CMK (cell line): Measurements from ENCODE around the gene PLA2G4D.

Source experiments
- DNase-seq: peaks from one replicate; pipeline ENCODE4 v3.0.0-alpha.2; 2010; ENCODE audit warnings: low read depth

Gene PLA2G4D, protein sequence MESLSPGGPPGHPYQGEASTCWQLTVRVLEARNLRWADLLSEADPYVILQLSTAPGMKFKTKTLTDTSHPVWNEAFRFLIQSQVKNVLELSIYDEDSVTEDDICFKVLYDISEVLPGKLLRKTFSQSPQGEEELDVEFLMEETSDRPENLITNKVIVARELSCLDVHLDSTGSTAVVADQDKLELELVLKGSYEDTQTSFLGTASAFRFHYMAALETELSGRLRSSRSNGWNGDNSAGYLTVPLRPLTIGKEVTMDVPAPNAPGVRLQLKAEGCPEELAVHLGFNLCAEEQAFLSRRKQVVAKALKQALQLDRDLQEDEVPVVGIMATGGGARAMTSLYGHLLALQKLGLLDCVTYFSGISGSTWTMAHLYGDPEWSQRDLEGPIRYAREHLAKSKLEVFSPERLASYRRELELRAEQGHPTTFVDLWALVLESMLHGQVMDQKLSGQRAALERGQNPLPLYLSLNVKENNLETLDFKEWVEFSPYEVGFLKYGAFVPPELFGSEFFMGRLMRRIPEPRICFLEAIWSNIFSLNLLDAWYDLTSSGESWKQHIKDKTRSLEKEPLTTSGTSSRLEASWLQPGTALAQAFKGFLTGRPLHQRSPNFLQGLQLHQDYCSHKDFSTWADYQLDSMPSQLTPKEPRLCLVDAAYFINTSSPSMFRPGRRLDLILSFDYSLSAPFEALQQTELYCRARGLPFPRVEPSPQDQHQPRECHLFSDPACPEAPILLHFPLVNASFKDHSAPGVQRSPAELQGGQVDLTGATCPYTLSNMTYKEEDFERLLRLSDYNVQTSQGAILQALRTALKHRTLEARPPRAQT

DNA sequence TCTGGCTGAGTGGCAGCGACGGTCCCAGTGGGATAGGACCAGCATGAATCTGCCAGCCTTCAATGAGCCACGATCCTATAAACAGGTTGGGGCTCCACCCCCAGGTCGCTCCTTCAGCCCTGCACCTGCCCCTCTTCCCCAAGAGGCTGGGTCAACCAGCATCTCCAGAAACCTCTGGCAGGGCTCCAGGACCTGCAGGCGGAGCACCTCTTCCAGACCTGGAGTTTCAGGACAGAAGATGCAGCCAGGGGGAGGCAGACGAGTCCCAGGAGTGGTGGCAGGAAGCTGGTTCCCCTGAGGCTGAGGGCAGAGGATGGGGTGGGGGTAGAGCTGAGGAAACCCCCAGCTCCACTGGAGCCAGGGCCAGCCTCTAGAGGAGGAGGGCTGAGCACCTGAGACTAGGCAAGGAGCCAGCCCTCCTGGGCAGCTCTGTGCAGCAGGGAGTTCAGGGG is at the start of gene PLA2G4D:
PLA2G4D (minus strand) TSS at position 51 of the 452 bp plus-strand sequence. CDS start 103 bp downstream, outside the sequence.
- no peak for DNase-seq

DNA sequence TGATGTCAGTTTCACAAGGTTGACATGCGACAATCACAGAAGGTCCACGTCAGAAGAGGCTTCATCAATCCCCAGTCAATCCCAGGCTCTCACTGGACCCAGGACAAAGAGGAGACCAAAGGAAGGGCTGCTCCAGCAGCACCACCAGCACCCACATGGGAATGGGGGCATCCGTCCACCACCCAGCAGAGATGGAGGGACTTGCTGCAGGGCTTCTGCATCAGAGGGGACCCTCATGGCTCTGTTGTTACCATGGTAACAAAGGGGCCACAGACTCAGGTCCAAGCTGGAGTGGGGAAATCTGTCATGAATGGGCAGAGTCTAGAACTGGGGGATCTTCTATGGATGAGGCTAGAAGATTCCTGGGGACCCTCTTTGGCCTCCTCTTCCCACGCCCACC is 49.0 kb upstream of the PLA2G4D start:
- no peak for DNase-seq

DNA sequence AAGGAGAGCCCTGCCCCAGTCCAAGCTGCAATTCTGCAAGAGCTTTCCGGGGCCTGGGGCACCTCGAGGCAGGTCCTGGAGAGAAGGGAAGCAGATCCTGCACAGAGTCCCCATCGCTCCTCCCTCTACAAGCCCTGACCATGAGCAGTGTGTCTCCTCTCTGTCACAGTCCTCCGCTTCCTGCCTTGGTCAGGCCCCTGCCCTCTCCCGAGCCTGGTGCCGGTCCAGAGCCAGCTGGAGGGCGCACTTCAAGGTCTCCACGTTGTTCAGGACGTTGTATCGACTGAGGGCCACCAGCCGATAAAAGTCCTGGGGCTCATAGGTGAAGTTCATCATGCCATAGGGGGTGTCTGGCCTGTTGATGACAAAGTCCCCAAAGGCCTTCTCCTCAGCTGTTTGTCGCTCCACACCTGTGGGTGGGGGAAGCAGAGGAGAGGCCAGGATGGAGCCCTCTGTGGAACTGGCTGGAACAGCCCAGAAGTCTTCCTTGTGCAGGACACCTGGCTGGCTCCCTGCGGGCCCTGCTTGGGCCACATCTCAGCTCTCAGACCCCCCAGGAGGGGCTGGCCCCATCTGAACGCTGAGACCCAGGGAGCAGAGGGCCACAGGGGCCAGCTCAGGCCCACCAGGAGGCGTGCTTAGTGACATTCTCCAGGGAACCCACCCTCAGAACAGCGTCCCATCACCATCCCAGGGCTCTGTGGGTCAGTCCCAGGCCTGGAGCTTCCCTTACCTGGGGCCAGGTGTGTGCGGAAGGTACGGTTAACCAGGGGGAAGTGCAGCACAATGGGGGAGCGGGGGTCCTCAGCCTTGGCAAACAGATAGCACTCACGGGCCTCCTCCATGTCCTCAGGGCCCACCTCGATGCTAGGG is 47.7 kb upstream of the PLA2G4D start:
- no peak for DNase-seq

DNA sequence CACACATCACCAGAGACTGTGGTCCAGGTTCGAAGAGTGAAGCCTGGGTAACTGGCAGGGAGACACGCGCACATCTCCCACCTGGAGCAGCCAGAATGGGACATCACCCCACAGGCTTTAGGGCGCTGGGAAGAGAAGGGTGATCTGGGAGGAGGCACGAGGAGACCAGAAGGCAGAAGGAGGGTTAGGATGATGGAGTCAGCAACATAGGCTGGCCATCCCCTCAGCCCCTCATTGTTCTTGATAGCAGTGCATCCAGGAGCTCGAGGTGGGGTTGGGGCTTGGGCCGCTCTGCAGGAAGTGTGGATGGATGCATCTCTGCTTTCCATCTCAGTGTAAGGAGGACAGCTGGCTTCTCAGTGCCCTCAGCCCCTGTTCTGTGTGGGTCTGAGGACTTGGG is 46.9 kb upstream of the PLA2G4D start:
- no peak for DNase-seq

DNA sequence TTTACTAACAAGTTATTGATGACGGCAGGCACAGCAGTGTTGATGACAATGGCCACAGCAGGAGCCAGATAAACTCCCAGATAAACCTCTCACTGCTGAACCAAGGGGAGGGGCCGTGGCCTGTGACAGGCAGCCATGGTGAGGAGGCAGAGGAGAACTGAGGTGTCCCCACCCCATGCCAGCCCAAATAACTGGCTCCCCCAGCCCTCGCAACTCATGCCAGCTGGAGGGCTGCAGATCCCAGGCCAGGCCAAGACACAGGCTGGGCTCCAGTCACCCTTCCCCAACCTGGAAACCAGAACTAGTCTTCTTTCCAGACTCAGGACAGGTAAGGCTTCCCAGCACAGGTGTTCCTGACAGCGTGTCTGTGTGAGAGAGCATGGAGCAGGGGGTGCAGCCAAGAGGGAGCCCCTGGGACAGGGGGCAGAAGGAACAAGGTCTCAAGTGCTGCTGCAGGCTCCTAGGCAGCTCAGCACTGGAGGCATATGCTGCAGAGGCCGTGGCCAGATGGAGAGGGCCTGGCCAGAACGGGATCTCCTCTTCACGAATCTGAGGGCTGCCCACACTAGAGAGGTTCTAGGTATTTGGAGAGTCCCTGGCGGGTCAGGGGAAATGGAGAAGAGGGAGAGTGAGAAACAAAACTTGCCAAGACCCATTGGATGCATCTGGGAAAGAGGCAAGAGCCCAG is 46.2 kb upstream of the PLA2G4D start:
- no peak for DNase-seq

DNA sequence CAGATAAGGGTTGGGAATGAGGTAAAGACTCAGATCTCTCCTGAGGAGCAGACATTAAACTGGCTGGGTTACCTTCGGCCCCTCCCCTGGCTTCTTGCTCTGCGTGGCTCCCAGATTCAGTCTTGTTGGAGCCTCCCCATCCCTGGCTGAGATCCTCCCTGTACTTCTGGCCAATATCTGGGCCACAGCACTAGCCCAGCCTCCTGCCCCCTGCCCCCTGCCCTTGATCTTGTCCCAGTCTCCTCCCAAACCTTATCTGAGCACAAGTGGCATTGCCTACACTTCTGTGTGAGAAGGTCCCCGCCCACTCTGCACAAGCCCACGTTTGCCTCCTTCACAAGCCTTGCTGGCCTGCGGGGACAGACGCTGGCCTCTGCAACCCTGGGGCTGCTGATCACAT is 45.2 kb upstream of the PLA2G4D start:
- no peak for DNase-seq

DNA sequence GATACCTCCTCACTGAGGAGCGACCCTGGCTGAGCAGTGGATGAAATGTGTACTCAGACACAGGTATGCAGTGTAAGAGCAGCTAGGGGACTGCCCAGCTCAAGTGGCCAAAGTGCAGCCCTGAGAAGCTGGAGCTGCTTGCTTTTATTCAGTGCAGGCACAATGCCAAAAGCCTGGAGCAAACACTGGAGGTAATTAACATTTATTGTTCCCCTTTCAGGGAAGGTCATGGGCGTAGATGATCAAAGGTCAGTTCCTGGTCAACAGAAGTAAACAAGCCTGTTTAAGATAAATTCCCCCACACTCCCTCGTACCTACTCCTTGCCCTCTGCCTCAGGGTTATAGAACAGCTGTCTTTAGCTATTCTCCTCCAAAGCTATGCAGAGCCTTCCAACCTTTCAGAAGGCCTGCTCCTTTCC is 44.6 kb upstream of the PLA2G4D start:
- DNase-seq = no peak

DNA sequence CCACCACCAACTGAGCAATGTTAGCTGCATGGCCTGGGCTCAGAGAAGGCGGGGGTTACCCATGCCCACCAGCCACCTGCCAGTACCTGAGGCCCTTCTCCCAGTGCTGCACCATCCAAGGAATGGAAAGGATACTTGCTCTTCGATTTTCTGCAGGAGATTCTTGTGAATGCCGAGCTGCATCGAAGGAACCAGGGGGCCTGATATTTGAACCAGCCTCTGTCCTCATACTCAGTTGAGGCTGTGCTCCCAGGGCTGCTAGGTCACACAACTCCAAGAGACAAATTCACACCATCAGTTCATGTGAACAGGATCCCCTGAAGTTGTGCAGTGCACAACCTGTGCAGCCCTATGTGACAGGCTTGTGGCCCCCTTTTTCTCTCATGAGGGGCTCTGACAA is 44.0 kb upstream of the PLA2G4D start:
- no peak for DNase-seq

DNA sequence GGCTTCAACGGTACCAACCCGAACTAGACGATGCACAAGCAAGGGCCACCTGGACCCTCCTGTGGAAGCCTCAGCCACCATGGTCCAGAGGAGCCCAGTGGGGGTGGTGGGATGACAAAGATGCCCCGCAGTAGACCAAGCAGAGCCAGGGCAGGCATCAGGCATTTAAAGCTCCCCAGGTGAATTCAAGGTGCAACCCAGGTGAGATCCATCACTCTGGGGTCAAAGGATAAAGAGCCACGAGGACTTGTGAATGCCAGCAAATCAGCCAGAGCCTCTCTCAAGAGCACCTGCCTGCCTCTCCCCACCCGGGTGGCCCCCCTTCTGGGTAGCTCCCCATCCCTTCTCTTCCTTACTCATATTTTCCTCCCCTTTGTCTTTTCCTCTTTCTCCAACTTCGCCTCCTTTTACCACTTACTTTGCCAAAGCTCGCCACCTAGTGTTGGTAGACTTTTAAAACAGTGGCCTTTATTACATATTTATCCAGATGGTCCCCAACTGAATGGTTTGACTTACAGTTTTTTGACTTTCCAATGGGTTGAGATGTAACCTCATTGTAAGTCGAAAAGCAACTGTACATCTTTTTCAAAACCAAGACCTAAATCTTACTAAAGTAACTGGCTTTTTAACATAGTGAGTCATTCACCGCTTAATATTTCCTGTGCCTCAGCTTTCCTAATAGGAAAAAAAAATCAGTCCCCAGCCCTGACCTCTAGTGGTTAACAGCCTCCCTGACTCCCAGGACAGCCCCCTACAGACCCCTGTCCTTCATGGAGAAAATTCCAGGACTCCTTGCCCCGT is 43.3 kb upstream of the PLA2G4D start:
- no peak for DNase-seq

DNA sequence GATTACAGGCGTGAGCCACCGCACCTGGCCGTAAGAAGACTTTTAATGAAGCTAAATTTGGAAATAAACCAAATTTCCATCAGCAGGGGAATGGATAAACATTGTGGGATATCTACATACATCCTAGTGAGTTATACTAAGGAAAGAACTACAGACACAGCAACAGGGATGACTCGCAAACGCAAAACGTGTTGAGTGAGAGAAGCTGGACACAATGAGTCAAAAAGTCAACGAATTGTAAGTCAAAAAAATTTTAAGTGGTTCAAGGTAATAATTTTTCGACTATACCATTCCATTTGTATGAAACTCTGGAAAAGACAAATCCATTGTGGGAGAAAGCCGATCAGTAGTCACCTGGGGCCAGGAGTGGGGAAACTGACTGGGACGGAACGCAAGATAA is 42.2 kb upstream of the PLA2G4D start:
- no peak for DNase-seq

DNA sequence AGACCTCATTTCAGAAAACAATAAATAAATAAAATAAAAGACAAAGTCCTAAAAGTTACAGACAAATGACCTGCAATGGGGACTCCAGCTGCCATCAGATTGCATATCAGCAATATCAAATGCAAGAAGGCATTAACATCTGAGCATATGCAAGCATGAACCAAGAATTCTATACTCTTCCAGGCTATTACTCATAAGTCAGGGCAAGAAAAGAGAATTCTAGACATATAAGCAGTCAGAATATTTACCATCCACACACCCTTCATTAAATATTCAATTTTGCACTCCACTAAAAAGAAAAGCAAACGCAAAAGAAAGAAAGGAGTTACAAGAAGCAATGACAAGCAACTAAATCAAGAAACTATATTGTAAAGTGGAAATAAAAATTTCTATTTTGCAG is 41.0 kb upstream of the PLA2G4D start:
- DNase-seq = no peak

DNA sequence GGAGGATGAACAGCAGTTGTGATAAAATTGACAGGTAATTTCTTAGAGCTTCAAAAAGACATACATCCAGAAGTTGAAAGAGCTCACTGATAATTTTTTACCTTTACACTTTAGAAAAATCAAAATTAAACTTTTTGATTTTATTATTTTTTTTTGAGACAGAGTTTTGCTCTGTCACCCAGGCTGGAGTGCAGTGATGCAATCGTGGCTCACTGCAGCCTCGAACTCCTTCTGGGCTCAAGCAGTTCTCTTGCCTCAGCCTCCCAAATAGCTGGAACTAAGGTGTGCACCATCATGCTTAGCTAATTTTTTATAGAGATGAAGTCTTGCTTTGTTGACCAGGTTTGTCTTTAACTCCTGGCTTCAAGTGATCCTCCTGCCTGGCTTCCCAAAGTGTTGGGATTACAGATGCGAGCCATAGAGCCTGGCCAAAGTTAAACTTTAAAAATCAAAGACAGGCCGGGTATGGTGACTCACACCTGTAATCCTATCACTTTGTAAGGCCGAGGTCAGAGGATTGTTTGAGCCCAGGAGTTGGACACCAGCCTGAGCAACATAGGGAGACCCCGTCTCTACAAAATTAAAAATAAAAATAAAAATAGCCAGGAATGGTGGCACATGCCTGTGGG is 40.4 kb upstream of the PLA2G4D start:
- no peak for DNase-seq

DNA sequence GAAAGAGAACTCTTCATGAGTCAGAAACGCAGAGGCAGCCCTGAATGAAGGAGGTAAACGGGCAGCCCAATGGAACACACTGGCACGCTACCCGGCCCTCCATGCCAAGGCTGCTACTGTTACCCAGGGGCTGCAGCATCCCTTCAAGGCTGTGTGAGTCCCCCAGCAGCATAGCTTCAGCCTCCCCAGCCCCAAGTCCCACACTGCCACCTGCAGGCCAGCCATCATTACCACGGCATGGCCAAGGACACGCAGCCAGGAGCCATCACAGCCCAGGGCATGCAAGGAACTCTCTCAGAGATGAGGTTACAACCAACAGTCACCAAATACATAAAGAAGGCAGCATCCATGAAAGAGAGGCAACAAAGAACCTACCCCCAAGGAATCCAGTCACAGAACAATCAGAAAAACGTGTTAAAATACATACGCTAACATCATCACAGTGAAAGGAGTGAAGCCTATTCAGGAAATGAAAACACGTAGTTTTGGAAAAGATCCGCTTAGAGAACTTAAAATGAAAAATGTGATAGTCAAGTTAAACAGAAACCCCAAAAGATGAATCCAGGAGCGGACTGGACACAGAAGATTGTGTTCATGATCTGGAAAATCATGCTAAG is 39.6 kb upstream of the PLA2G4D start:
- peak; percentile 27 for DNase-seq

DNA sequence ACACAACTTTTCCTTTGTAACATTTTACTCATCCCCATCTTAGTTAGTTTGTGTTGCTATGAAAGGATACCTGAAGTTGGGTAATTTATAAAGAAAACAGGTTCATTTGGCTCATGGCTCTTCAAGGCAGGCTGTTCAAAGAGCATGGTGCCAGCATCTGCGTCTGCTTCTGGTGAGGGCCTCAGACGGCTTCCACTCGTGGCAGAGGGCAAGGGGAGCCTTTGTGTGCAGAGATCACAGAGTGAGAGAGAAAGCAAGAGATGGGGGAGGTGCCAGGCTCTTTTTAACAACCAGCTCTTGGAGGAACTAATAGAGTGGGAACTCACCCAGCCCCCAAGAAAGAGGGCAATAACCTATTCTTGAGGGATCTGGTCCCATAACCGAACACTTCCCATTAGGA is 39.0 kb upstream of the PLA2G4D start:
- DNase-seq = no peak

DNA sequence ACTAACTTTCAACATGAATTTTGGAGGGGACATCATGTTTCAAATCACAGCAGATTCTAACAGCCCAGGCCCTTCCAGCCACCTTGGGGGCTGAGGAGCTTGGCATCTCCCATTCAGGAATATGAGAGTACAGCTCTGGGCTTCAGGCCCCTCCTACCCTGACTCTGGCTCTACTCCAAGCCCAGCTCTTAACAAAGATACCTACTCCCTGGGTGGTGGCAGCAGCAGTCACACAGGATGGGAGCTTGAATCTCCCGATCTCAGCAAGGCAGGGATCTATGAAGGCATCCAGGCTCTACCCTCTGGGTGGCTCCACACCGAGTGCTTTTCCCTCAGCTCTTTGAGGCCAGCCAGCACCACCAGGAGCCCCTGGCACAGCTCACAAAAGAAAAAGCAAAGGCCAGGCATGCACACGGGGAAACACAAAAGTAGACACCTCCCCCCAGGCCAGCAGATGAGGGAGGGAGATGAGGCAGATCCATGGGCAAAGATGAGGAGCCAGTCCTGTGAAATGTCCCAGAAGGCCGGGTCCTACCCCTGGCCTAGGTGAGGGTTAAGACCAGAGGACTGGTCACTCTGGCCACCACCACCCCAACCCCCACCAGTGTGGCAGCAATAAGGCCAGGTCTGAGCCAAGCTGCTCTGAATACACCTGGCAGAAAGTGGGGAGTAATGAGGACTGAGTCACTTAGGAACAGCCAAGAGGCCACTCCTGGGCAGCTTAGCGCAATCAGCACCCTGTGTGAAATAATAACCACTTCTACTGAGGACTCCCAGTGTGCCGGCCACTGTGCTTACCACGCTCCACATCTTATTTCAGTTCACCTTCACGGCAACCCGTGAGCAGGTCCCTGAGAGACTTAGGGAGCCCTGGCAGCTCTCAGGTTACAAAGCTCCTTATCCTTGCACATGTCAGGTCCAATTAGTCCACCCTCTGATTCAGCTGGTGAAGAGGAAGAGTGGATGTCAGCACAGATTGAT is 37.8 kb upstream of the PLA2G4D start:
- DNase-seq = no peak

DNA sequence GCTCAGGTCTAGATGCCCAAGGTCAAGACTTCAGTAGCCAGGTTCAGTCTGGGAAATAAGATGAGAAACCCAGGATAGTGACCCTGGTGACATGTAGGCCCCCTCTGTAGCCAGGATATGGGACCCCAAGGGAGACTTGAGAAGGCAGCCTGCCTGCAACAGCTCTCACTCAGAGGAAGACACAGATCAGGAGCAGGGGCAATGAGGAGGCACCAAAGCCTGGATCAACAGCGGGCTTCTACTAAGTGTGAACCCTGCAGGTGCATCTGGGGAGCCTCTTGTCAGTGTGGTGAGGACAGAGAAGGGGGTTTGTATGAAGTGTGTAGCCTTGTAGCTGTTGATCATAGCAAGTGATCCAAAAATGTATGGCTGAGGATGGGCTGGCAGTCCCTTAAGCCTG is 36.6 kb upstream of the PLA2G4D start:
- DNase-seq = no peak

DNA sequence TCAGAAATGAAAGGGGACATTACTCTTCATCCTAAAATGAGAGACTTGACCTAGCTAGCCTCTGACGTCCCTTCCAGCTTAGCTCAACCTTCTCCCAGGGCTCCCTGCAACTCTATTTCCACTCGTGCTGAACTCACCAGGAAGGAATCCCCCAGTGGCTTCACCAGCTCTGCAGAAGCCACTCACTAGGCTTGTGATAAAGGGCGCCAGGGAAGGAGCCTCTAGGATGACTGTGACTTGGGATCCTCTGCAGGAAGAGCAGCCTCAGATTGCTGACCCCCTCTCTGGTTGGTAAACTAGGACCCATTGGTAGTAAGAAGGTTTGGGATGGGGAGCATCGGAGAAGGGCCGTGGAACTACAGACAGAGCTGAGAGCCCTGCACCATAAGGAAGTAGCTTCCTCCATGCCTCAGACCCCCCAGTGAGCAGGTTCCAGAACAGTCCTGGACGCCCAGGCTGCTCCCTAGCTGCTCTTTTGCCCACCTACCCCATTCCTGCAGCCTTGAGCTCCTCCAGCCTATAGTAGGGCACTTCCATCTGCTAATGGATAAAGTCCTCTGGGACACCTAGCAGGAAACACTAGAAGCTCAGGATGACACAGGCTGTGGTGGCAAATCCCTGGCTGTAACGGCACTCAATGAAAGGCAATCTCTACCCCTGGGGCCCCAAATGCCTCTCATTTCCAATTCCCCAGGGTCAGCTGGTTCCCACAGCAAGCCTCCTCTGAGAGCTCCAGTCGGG is 36.1 kb upstream of the PLA2G4D start:
- no peak for DNase-seq

DNA sequence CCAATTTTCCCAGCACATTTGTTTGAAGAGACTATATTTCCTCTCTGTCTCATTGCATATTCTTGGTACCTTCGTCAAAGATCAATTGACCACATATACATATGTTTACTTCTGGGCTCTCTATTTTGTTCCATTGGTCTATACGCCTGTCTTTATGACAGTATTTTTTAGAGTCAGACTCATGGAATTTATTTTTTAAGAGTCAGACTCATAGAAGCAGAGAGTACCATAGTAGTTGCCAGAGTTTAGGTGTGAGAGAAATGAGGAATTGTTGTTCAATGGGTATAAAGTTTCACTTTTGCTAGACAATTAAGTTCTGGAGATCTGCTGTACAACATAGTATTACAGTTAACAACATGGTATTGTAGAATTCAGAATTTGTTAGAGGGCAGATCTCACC is 35.0 kb upstream of the PLA2G4D start:
- DNase-seq = no peak
